AG09319 (cell line): ENCODE results near the gene NSD2.

Experiments
- DNase-seq: peaks from one replicate; pipeline ENCODE4 v3.0.0-alpha.2; 2010; ENCODE audit warnings: low read depth; ENCODE audit errors: extremely low read depth
- TF ChIP-seq, protein P1 (sequence below): IDR thresholded peaks from 2 replicates; pipeline ENCODE4 v1.5.1; 2011; ENCODE audit warnings: low read depth, mild to moderate bottlenecking, inconsistent platforms, low read length, moderate library complexity

Gene NSD2

DNA sequence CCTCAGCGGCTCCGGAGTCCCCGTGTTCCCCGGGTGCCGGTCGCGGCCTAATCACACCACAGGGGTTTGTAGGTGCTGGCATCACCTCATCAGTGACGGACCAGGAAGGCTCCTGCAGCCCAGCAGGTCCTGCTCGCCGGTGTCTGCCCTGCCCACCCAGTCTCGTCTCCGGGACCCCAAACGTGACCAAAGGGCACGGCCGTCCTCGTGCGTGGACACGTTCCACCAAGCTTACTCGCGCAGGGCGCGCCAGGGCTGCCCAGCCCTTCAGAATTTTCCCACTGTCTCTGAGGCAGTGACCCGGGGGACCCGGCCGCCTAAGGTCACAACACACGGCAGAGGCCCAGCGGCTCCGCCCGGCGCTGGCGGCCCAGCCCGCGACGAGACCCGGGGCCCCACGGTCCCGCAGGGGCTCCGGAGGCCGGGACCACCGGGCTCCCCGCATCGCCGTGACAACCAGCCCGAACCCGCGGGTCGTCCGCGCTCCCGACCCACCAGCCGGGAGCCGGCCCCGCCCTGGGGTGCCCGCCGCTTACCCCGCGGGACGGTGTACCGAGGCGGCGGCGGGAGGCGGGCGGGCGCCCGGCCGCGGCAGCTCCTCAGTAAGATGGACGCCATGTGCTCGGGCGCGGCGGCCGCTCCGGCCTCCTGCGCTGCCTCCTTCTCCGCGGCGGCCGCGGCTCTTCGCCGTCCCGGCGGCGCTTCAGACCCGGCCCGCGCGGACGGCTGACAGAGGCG is 15.7 kb upstream of the NSD2 start:
- no peak for DNase-seq
- TF ChIP-seq, protein P1, sequence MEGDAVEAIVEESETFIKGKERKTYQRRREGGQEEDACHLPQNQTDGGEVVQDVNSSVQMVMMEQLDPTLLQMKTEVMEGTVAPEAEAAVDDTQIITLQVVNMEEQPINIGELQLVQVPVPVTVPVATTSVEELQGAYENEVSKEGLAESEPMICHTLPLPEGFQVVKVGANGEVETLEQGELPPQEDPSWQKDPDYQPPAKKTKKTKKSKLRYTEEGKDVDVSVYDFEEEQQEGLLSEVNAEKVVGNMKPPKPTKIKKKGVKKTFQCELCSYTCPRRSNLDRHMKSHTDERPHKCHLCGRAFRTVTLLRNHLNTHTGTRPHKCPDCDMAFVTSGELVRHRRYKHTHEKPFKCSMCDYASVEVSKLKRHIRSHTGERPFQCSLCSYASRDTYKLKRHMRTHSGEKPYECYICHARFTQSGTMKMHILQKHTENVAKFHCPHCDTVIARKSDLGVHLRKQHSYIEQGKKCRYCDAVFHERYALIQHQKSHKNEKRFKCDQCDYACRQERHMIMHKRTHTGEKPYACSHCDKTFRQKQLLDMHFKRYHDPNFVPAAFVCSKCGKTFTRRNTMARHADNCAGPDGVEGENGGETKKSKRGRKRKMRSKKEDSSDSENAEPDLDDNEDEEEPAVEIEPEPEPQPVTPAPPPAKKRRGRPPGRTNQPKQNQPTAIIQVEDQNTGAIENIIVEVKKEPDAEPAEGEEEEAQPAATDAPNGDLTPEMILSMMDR: no peak

DNA sequence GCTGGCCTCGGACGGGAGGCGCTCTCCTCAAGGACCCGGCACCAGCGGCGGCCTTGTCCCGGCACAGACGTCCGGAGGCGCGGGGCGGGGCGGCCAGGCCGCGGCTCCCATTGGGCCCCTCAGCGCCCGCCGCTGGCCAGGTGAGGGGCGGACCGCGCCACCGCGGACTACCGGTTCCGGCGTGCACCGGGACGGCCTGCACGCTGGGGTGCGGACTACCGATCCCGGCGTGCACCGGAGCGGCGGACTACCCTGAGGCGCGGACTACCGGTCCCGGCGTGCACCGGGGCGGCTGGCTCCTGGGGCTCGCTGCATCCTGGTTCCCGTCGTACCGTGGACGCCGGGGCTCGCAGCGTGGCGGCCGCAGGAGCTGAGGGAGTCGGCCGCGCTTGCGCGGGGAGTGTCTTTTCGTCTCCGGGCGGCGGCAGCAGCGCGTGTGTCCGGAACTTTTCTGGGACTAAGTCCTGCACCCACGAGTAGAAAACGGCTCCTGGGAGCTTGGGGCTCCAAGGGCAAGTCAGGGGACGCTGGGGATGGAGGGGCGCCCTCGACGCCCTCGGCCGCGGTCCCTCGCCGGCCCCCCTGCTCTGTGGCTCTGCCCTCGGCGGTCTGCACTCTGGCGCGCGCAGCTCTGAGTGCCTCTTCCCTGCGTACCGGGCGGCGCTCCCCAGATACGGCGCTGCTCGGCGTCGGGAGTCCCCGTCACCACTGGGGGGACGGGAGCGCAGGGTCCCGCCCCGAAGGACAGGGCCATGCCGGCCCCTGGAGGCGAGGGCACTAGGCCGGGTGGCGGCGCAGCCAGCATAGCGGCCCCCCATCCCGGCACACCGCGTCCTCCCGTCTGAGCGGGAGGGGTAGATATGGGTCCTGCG is 14.9 kb upstream of the NSD2 start, which contains the start of gene LETM1:
Gene LETM1, minus strand, starts transcription at position 86 of the 872 bp plus-strand sequence. CDS start 206 bp downstream, outside the sequence.
- peak; percentile 90 for DNase-seq
- TF ChIP-seq, protein P1: no peak

DNA sequence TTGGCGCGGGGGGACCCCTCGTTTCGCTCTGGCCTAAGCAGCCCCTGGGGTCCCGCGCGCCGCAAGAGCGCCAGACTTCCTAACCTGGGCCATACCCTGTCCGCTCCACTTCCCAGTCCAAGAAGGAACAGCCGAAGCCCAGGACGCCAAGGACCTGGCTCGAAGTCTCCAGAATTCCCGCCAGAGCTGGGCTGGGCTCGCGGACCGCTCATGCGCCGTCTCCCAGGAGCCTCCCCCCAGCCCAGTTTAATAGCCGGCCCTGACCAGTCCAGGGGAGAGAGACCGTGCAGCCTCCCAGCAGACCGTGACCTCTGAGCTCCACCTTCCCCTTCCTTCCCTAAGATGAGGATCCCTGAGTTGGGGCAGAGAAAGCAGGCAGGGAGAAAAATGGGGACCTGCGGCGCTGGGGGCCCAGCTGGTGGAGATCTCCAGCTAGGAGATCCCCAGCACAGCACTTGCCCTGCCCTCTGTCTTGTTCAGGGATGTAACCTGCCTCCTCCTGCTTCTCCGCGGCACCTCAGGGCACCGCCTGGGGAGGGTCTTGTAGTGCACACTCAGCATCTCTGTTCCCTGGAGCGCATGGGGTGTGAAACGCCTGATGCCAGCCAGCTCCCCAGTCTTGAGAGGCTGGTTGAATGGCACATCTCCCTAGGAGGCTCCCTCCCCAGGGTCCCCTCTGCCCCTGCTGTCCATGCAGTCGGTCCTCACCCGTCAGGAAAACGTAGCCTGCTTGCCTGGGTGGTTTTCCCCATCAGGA is 14.1 kb upstream of the NSD2 start:
- DNase-seq: no peak

DNA sequence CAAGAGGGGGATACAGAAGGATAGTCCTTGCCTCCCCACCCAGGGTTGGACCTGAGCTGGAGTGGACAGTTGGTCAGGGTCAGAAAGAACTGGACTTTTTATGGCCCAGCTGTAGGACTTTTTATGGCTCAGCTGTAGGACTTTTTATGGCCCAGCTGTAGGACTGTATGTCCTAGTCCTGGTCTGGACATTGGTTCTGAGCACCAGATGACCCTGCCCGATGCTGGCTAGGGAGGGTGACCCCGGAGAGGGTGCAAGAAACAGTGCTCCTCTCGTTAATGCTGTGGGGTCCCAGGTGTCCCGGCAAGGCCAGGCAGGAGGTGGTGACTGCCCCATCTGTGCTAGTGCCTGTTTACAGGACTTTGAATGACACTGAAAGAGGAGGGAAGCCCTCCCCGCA is 13.3 kb upstream of the NSD2 start:
- no peak for DNase-seq
- TF ChIP-seq, protein P1: no peak

More for the DNA sequence above, 14.1 kb upstream of the NSD2 start:
- TF ChIP-seq, protein P1: no peak

DNA sequence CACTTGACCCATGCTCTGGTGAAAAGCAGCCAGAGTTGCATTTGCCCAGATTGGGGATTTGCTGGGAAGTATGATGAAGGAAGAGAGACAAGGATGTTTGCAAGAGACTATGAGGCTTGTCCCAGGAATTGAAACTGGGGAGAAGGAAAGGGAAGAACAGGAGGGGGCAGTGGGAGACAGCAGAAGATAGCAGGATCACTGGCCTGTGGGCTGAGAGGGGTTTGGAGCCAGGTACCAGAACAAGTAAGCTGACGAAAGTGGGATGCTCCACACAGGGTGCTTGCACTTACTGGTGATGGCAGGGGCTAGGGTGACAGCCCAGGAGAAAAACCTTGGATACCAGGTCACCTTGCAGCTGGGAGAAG is 11.8 kb upstream of the NSD2 start:
- DNase-seq: no peak

DNA sequence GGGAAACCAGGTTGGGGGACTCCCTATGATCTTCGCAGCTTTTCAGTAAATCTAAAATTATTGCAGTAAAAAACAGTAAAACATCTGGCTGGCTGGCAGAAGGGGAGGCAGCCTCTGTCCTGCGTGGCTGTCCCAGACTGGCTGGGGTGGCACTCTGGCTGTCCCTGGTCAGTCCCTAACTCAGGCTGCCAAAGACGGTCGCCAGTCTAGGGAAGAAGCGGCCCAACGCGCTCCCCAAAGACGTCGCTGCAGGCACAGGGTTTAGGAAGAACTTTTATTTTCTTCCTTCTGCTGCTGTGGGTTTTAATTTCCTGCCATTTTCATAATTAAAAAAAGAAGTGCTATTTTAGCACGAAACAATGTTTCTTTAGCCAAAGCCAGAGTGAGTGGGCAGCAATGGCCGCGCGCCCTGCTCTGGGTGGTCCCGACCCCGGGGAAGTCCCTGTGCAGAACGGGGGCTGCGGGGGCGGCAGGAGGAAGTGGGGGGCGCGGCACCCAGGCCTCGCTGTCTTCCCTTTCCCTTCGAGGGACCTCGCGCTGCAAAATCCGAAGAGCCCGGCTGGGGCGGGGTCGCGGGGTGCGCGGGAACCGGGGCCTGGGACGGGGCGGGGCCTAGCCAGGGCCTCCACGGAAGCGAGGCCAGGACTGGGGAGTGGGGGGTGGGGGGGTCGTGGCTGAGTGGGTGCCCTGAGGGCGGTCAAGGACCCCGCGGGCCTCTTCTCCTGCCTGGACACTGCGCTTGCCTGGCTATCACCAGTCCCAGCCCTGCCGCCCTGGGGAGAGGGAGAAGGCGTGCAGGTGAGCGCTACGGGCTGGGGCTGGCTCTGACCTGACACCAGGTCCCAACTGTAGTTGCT is 8.9 kb upstream of the NSD2 start:
- TF ChIP-seq, protein P1: no peak
- DNase-seq: no peak

More for the DNA sequence above, 11.8 kb upstream of the NSD2 start:
- TF ChIP-seq, protein P1: no peak
